NCI-H2196 treated with DMSO at 0.1 percent for 48 hours (cell line): ENCODE results near the gene TRMT11.
A peak's percentile ranks its signal among the peaks of the same experiment; 100 is the strongest.
"Not testable (repeated sequence)": the region's sequence is repeated elsewhere in the genome, so short reads cannot be mapped to it uniquely, and the experiment has no call there.

ENCODE experiments used
- DNase-seq: peaks from one replicate; lab custom pipeline; 2025; ENCODE audit not compliant: unreplicated experiment; lab: John Stamatoyannopoulos, UW

TRMT11 gene

GRCh38 chr6:125991653-125992052, 5.3 kb downstream of the TRMT11 start:
- DNase-seq, result no peak

DNA sequence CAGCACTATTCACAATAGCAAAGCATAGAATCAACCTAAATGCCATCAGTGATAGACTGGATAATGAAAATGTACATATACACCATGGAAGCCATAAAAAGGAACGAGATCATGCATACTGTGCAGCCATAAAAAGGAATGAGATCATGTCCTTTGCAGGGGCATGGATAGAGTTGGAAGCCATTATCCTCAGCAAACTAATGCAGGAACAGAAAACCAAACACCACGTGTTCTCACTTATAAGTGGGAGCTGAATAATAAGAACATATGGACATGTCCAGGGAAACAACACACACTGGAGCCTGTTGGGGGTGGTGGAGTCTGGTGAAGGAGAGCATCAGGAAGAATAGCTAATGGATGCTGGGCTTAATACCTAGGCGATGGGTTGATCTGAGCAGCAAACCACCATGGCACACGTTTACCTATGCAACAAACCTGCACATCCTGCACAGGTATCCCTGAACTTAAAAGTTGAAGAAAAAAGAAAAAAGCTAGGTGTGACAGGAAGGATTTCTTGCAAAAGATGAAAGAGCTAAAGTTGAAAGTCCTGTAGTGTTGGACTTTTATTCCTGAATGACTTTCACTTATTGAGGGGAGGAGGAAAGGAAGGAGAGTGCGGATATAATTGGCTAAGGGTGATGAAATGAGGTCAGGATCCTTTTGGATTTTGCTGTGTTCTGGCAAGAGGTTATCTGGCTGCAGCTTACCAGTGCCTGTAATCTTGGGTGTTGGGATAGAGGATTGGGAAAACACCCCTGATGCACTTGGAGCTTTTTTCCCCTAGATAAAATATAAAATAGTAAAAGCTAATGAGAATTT, 8.5 kb downstream of the TRMT11 start:
- no peak for DNase-seq

- DNase-seq, result peak; percentile 45
Measured at GRCh38 chr6:125995972-125996580, 9.7 kb downstream of the TRMT11 start.

GRCh38 chr6:126002755-126003679, 16.7 kb downstream of the TRMT11 start:
- no peak for DNase-seq

- no peak for DNase-seq
Measured at GRCh38 chr6:126007800-126008199, 21.5 kb downstream of the TRMT11 start.

DNA sequence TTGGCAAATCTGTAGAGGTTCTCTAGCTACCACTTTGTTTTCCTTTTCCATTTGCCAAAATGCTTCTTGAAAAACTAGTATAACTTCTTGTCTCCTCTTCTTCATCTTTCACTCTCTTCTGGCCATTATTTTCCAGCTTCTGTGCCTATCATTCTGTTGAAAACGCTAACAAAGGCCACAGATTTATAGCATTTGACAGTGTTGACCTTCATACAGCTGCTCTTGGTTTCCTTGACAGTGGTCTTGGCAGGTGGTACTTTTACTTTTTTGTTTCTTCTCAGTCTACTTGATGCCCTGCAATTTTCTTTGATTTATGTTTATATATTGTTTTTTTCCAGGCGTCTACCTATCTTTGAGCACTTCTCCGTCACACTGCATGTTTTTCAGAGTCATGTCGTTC, 23.7 kb downstream of the TRMT11 start:
- no peak for DNase-seq

DNA sequence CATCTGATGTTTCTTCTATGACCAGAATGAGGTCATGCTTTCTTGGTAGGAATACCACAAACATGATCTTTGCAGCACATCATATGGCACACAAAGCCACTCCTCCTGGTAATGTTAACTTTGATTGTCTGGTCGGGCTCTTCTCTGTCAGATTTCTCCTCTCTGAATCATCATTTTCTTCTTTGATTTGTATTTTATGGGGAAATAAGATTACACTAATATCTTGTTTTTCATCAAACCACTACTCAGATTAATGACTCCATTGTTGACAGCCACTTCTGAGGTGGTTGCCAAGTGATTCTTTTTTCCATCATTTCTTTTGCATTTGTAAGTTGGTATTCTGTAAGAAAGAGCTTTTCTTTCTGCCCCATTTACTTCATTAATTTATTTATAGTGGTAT, 29.5 kb downstream of the TRMT11 start:
- DNase-seq, result no peak

GRCh38 chr6:126016591-126016990, 30.3 kb downstream of the TRMT11 start:
- no peak for DNase-seq

- DNase-seq, result no peak
Measured at GRCh38 chr6:126017668-126018067, 31.3 kb downstream of the TRMT11 start.

DNA sequence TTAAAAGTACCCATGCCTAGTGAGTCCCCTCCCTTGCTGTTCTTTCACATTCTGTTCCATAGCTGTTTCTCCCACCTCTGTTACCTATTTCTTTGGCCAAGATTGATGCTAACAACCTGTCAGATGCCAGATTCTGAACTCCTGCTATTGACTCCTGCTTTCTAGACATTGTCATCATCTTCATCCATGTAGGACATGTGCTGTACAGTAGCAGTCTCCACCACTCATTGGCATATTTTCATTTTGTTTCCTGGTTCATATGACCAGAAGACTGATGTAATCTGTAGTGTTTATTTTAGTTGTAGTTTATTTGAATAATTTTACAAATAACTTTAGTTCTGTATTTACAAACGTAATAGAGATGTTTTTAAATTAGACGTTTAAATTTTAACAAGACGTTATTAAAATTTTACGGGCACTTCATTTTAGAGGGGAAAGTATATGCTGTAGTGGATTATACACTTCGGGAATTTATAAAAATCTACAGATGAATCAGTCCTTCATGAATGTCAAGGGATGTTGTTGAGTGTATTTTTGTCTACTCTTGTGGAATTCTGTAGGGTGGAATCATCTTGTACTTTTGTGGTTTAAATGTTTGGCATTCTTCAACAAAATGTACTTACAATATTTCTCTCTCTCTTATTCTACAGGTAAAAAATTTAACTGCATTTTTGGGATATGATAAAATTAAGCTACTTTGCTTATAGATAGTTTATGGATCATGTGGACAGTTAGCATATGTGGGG, 34.1 kb downstream of the TRMT11 start:
- DNase-seq, result no peak

DNA sequence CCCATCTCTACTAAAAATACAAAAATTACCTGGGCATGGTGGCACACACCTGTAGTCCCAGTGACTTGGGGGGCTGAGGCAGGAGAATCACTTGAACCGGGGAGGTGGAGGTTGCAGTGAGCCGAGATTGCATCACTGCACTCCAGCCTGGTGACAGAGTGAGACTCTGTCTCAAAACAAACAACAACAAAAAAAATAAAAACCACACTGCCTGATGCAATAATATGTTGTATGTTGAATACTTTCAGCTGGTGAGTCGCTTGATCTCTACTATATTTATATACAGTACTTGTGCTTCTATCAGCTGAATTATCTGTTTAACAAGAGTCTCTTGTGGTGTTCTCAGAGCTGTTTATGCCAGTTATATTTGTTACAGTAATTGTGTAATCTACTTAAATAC, 37.1 kb downstream of the TRMT11 start:
- not testable (repeated sequence) for DNase-seq

DNA sequence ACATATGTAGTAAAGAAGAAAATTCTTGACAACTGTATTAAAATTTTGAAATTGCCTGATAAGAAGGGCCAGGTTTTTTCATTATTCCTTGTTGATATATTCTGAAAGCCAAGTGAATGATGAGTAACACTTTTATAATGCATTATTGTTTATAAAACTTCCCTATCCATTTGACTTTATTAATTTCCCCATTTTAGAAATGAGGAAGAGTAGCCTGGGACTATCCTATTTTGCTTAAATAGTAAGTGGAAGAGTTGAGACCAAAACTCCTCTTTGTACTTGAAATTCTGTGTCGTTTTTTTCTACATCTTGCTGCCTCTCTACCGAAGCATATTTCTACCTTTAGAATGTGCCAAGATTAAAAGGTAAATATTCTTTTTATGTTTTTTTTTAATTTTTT, 39.7 kb downstream of the TRMT11 start:
- DNase-seq, result no peak

GRCh38 chr6:126027601-126028000, 41.3 kb downstream of the TRMT11 start:
- DNase-seq, result no peak

DNA sequence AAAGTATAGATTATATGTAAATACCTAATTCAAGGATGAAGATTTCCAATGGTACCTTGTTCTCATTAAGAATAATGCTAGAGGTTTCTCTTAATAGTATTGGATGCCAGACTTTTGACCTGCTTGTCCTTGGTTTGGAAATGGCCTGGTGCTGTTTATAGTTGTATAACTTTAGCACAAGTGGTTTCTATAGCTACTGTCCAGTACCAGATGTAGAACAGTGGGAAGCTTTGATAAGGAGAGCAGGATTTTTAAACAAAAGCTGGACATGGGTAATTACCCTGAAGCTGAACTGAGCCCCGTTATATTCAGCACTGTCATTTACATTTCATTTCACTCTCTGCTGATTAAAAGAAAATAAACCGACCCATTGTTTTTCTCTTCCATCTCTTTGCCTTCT, 43.7 kb downstream of the TRMT11 start:
- DNase-seq, result no peak

GRCh38 chr6:126033696-126034095, 47.4 kb downstream of the TRMT11 start:
- peak; percentile 25 for DNase-seq

DNA sequence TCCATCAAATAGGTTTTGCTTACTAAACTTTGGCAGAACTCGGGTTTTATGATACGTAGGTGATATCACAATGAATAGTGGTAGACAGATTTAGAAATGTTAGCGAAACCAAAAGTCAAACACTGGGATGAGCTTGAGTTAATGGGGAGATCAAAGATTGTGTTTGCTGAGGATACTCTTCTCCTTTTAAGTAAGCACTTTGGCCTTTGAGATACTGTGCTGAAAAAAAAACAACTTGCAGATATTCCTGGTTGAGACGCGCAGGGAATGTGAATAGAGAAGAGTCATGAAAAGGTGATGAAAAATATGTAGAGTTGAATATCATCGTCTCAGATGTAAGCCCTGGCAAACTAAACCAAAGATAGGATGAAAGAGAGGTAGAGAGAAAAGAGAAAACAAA, 48.3 kb downstream of the TRMT11 start:
- DNase-seq, result no peak

DNA sequence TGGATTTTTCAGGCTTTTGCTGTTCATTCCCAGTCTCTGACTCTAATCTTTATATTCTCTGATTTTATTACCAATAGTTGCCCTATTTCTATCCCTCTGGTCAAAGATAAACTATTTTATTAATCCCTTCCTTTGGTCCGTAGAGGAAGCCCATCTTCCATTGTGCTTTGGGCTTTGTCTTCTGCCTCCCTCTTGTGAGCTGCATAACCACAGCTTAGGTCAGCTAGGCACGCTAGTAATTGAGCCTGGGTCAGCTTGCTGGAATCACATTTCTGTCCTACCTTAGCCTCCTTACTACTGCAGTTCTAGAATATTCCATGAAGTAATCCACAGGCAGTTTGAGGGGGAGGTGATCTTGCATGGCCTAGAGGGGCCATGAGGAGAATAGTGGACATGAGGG, 49.4 kb downstream of the TRMT11 start:
- DNase-seq, result no peak

- DNase-seq, result no peak
Measured at GRCh38 chr6:126038234-126038633, 51.9 kb downstream of the TRMT11 start.

- no peak for DNase-seq
Measured at GRCh38 chr6:126039284-126039683, 52.9 kb downstream of the TRMT11 start.

GRCh38 chr6:126040394-126040793, 54.1 kb downstream of the TRMT11 start:
- DNase-seq, result no peak

DNA sequence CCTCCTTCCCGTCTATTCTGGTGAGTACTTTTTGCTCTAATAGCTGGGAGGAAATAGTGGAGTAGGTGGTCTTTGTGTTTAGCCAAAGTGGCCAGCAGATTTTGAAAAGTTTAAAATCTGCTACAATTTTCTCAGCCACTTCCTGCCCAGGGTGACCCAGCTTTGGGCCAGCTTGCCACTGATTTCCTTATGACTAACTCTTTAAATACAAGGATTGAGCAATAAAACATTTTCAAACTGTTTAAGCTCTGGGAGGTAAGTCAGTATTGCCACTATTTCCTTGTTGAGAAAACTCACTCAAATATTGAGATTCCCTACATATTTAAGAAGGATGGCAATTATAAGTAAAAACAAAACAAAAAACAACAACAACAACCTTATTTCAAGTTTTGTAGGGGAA, 54.5 kb downstream of the TRMT11 start:
- DNase-seq, result no peak
